Measurements from ENCODE around the gene ILDR2.

The ILDR2 gene

GRCh38 chr1:166969074-166969677 is 6.2 kb downstream of the ILDR2 start:
- DNase-seq (ENCODE audit: low read depth), result no peak

- no peak for DNase-seq (ENCODE audit: low read depth)
Measured at GRCh38 chr1:166960858-166961474, 14.4 kb downstream of the ILDR2 start.

- no peak for DNase-seq (ENCODE audit: low read depth)
Measured at GRCh38 chr1:166956872-166957271, 18.5 kb downstream of the ILDR2 start.

- no peak for DNase-seq (ENCODE audit: low read depth)
Measured at GRCh38 chr1:166956057-166956850, 19.1 kb downstream of the ILDR2 start.

GRCh38 chr1:166953491-166953890 is 21.8 kb downstream of the ILDR2 start:
- DNase-seq (ENCODE audit: low read depth), result no peak

- DNase-seq (ENCODE audit: low read depth), result no peak
Measured at GRCh38 chr1:166952002-166952746, 23.2 kb downstream of the ILDR2 start.

- DNase-seq (ENCODE audit: low read depth), result no peak
Measured at GRCh38 chr1:166951050-166951449, 24.3 kb downstream of the ILDR2 start.

GRCh38 chr1:166950156-166950555 is 25.2 kb downstream of the ILDR2 start:
- DNase-seq (ENCODE audit: low read depth), result no peak

GRCh38 chr1:166948856-166949350 is 26.4 kb downstream of the ILDR2 start:
- DNase-seq (ENCODE audit: low read depth), result no peak

GRCh38 chr1:166947398-166948043 is 27.8 kb downstream of the ILDR2 start:
- DNase-seq (ENCODE audit: low read depth), result peak; percentile 19

GRCh38 chr1:166944186-166944967 is 31.0 kb downstream of the ILDR2 start:
- no peak for DNase-seq (ENCODE audit: low read depth)

GRCh38 chr1:166939741-166940375 is 35.5 kb downstream of the ILDR2 start:
- DNase-seq (ENCODE audit: low read depth), result no peak

GRCh38 chr1:166937962-166938361 is 37.4 kb downstream of the ILDR2 start:
- DNase-seq (ENCODE audit: low read depth), result no peak

GRCh38 chr1:166937329-166937728 is 38.0 kb downstream of the ILDR2 start:
- DNase-seq (ENCODE audit: low read depth), result no peak

- no peak for DNase-seq (ENCODE audit: low read depth)
Measured at GRCh38 chr1:166933633-166934032, 41.7 kb downstream of the ILDR2 start.

GRCh38 chr1:166933140-166933539 is 42.2 kb downstream of the ILDR2 start:
- DNase-seq (ENCODE audit: low read depth), result no peak

- no peak for DNase-seq (ENCODE audit: low read depth)
Measured at GRCh38 chr1:166929911-166930310, 45.4 kb downstream of the ILDR2 start.

- no peak for DNase-seq (ENCODE audit: low read depth)
Measured at GRCh38 chr1:166927701-166928100, 47.6 kb downstream of the ILDR2 start.

GRCh38 chr1:166925810-166926478 is 49.4 kb downstream of the ILDR2 start:
- peak; percentile 28 for DNase-seq (ENCODE audit: low read depth)
